HCT116 (cell line): ENCODE measurements around the gene MEIKIN. TPM values are rescaled to one million over a fixed set of nuclear protein-coding genes. Genes with fewer than 3 reads are reported as not detected.

Experiments used
- ATAC-seq: fragments of 200-7000 bp; cut with Tn5 transposase; 2 replicates; pipeline ENCODE4 v1.9.1; 2020; ENCODE audit warnings: mild to moderate bottlenecking, moderate library complexity
- BruUV-seq: library from RNA; stranded (reverse); fragments of 400-500 nt; replicated peaks from 2 replicates; lab custom pipeline; 2021; lab: Mats Ljungman, UMichigan
- CTCF ChIA-PET: fragments of 300-600 bp; sonication (Branson Sonifier 250); formaldehyde crosslinking; loops from one replicate; lab custom pipeline; 2021; ENCODE audit warnings: antibody characterized with exemption; lab: Charles Lee
- POLR2A ChIA-PET: fragments of 300-600, 350-600 bp; sonication (Branson Sonifier 250); formaldehyde crosslinking; loops from one replicate; lab custom pipeline; 2021; ENCODE audit warnings: antibody characterized with exemption; lab: Charles Lee
- RAD21 ChIA-PET, 2 experiments: fragments of 300-600 bp; sonication (Branson Sonifier 250); formaldehyde crosslinking; loops; one replicate each; lab custom pipeline; 2023; ENCODE audit warnings: low total read pairs in 2 of 2; ENCODE audit not compliant: uncharacterized antibody in 2 of 2, unreplicated experiment in 2 of 2, low non-redundant PET in 1 of 2; lab: Charles Lee
- DNase-seq: peaks from one replicate; pipeline ENCODE4 v3.0.0-alpha.2; 2010; ENCODE audit warnings: low read depth, low spot score
- H2AFZ ChIP-seq: fragments of 200-600 bp; shearing (Covaris generic), sonication (generic); 2 replicates; pipeline ENCODE4 v1.6.1; 2017; ENCODE audit warnings: low read depth, mixed run types, mixed read lengths, antibody characterized with exemption, low read length; ENCODE audit not compliant: poor library complexity, severe bottlenecking
- H3K27ac ChIP-seq: 2 replicates; pipeline ENCODE4 v1.5.1; 2012; ENCODE audit warnings: low read depth, low read length
- H3K27me3 ChIP-seq: fragments of 200-600 bp; sonication (generic); 2 replicates; pipeline ENCODE4 v1.6.1; 2016; ENCODE audit warnings: mixed run types, low read length, mixed read lengths; ENCODE audit not compliant: insufficient read depth
- H3K36me3 ChIP-seq, 2 experiments: fragments of 200-500 bp in 1 of 2; fragments of 200-600 bp in 1 of 2; sonication (Bioruptor generic) in 1 of 2; sonication (generic) in 1 of 2; 2 replicates each; pipeline versions ENCODE4 v1.5.1 to v1.6.1; 2014 to 2016; ENCODE audit warnings: low read length in 2 of 2, inconsistent platforms in 1 of 2, mixed read lengths in 1 of 2, mixed run types in 1 of 2; ENCODE audit not compliant: insufficient read depth in 2 of 2, control insufficient read depth in 1 of 2
- H3K4me1 ChIP-seq, 2 experiments: fragments of 200-600 bp in 1 of 2; sonication (generic) in 1 of 2; 2 replicates each; pipeline versions ENCODE4 v1.5.1 to v1.6.1; 2012 to 2017; ENCODE audit warnings: low read length in 2 of 2, inconsistent platforms in 1 of 2, mild to moderate bottlenecking in 1 of 2, mixed read lengths in 1 of 2, mixed run types in 1 of 2, moderate library complexity in 1 of 2; ENCODE audit not compliant: insufficient read depth in 2 of 2, control insufficient read depth in 1 of 2
- H3K4me2 ChIP-seq: fragments of 200-600 bp; sonication (generic); 2 replicates; pipeline ENCODE4 v1.6.1; 2017; ENCODE audit warnings: mixed run types, low read length, mixed read lengths
- H3K4me3 ChIP-seq, 2 experiments: fragments of 200-600 bp in 1 of 2; sonication (generic) in 1 of 2; replicated peaks in 1 of 2; 2 replicates each; pipeline ENCODE4 v1.5.1; 2011 to 2016; ENCODE audit warnings: low read length in 2 of 2, control low read depth in 1 of 2, low read depth in 1 of 2, mild to moderate bottlenecking in 1 of 2, mixed read lengths in 1 of 2, mixed run types in 1 of 2
- H3K79me2 ChIP-seq: fragments of 200-600 bp; sonication (generic); 2 replicates; pipeline ENCODE4 v1.6.1; 2017; ENCODE audit warnings: mild to moderate bottlenecking, mixed run types, low read length, moderate library complexity, mixed read lengths; ENCODE audit not compliant: insufficient read depth
- H3K9ac ChIP-seq: fragments of 200-600 bp; sonication (generic); 2 replicates; pipeline ENCODE4 v1.6.1; 2016; ENCODE audit warnings: low read length, mixed read lengths
- H3K9me2 ChIP-seq: fragments of 200-600 bp; sonication (generic), shearing (Covaris generic); 2 replicates; pipeline ENCODE4 v1.6.1; 2017; ENCODE audit warnings: mixed run types, mild to moderate bottlenecking, moderate library complexity; ENCODE audit not compliant: insufficient read depth
- H3K9me3 ChIP-seq, 2 experiments: fragments of 200-500 bp in 1 of 2; fragments of 200-600 bp in 1 of 2; sonication (Bioruptor generic) in 1 of 2; sonication (generic) in 1 of 2; 2 replicates each; pipeline ENCODE4 v1.6.1; 2014 to 2017; ENCODE audit warnings: low read length in 2 of 2, mixed read lengths in 2 of 2, inconsistent platforms in 1 of 2, low read depth in 1 of 2, mild to moderate bottlenecking in 1 of 2, mixed run types in 1 of 2, moderate library complexity in 1 of 2; ENCODE audit not compliant: control insufficient read depth in 1 of 2, insufficient read depth in 1 of 2
- H4K20me1 ChIP-seq: fragments of 200-600 bp; sonication (generic), shearing (Covaris generic); 2 replicates; pipeline ENCODE4 v1.6.1; 2017; ENCODE audit warnings: mixed run types, mild to moderate bottlenecking, moderate library complexity; ENCODE audit not compliant: insufficient read depth
- CBX3 ChIP-seq: IDR thresholded peaks from 2 replicates; pipeline ENCODE4 v1.6.1; 2012; ENCODE audit warnings: low read depth
- CEBPB ChIP-seq: IDR thresholded peaks from 2 replicates; pipeline ENCODE4 v1.6.1; 2012; ENCODE audit warnings: low read depth
- EGR1 ChIP-seq: IDR thresholded peaks from 2 replicates; pipeline ENCODE4 v1.6.1; 2012; ENCODE audit warnings: low read depth
- ELF1 ChIP-seq: IDR thresholded peaks from 2 replicates; pipeline ENCODE4 v1.6.1; 2012; ENCODE audit warnings: low read depth, borderline replicate concordance
- EZH2 ChIP-seq: fragments of 200-600 bp; sonication (generic); IDR thresholded peaks from 2 replicates; pipeline ENCODE4 v1.6.1; 2017; ENCODE audit warnings: antibody characterized with exemption, mixed run types
- EZH2phosphoT487 ChIP-seq: fragments of 200-600 bp; IDR thresholded peaks from 2 replicates; pipeline ENCODE4 v1.6.1; 2018; ENCODE audit warnings: antibody characterized with exemption, borderline replicate concordance
- JUND ChIP-seq: IDR thresholded peaks from 2 replicates; pipeline ENCODE4 v1.6.1; 2012
- POLR2A ChIP-seq: IDR thresholded peaks from 2 replicates; pipeline ENCODE4 v1.7.0; 2011; ENCODE audit warnings: borderline replicate concordance; ENCODE audit not compliant: insufficient read depth, insufficient read length; ENCODE audit errors: extremely low read depth
- SIN3A ChIP-seq: IDR thresholded peaks from 2 replicates; pipeline ENCODE4 v1.6.1; 2012; ENCODE audit warnings: low read depth
- TCF7L2 ChIP-seq: IDR thresholded peaks from 2 replicates; pipeline ENCODE4 v1.7.0; 2011; ENCODE audit warnings: borderline replicate concordance, inconsistent platforms; ENCODE audit not compliant: insufficient read depth, insufficient read length; ENCODE audit errors: extremely low read depth
- ZFX ChIP-seq: fragments of 450-650 bp; IDR thresholded peaks from 2 replicates; pipeline ENCODE4 v1.6.1; 2017
- ZNF274 ChIP-seq: fragments of 200-500 bp; sonication (Bioruptor generic); IDR thresholded peaks from 2 replicates; pipeline ENCODE4 v1.6.1; 2014; ENCODE audit warnings: mild to moderate bottlenecking, low read depth, low read length, inconsistent platforms
- intact Hi-C: fragments of 100-400 bp; cut with micrococcal nuclease; formaldehyde crosslinking; loops from 2 replicates; pipeline ENCODE4 v1.10.0; 2022
- total RNA-seq: library from RNA; stranded (reverse); gene quantifications from one replicate; pipeline ENCODE4 v1.2.1, GENCODE V29; 2021; ENCODE audit not compliant: unreplicated experiment
- TF ChIP-seq, protein P1 (sequence below): IDR thresholded peaks from 2 replicates; pipeline ENCODE4 v1.6.1; 2011; ENCODE audit warnings: mild to moderate bottlenecking, low read length, moderate library complexity; ENCODE audit not compliant: insufficient replicate concordance; ENCODE audit errors: extremely low read depth
- TF ChIP-seq, protein P2 (sequence below): IDR thresholded peaks from 2 replicates; pipeline ENCODE4 v1.6.1; 2012; ENCODE audit warnings: low read depth
- TF ChIP-seq, protein P3 (sequence below), 3 experiments: fragments of 200-600 bp in 1 of 3; sonication (generic) in 1 of 3; IDR thresholded peaks in 2 of 3; conservative IDR thresholded peaks in 1 of 3; 2 replicates each; pipeline ENCODE4 v1.5.1; 2012 to 2017; ENCODE audit warnings: low read depth in 2 of 3, low read length in 2 of 3, antibody characterized with exemption in 1 of 3, borderline replicate concordance in 1 of 3, control low read depth in 1 of 3, mild to moderate bottlenecking in 1 of 3, mixed read lengths in 1 of 3, mixed run types in 1 of 3, moderate library complexity in 1 of 3; ENCODE audit not compliant: insufficient read depth in 1 of 3
- TF ChIP-seq, protein P4 (sequence below): IDR thresholded peaks from 2 replicates; pipeline ENCODE4 v1.6.1; 2012
- TF ChIP-seq, protein P5 (sequence below): IDR thresholded peaks from 2 replicates; pipeline ENCODE4 v1.6.1; 2012

Gene MEIKIN
- total RNA-seq, 1 experiment from 2014 or later, result not detected

DNA sequence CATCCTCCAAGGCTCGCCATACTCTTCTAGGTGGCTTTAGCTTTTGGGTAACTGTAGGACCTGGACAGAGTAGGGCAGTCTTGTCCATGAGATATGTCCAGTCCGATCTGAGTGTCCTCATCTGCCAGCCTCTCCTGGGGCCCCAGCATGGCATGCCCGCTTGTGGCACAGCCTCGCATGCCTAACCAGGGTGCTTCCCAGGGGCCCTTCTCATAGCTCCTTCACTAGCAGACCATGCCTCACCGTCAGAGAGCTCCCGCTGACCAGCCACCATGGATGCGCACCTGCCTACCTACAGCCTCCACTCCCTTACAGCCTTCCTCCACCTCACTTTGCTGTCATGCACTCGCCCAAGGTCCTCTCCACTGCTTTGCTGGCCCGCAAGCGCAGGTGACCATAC is 88.1 kb downstream of the MEIKIN start:
- Histone ChIP-seq H4K20me1 (no peaks in the 10 kb centered on the region), H3K4me1 (no peaks in the 10 kb centered on the region), H3K27me3 (no peaks in the 10 kb centered on the region), H3K9ac (no peak overlapping the region), H3K36me3 (no peaks in the 10 kb centered on the region), H3K9me2 (no peaks in the 10 kb centered on the region), H3K4me3 (no peak overlapping the region), H2AFZ (no peak overlapping the region), H3K4me2 (no peak overlapping the region), H3K27ac (no peak overlapping the region), H3K79me2 (no peaks in the 10 kb centered on the region), H3K9me3 (no peaks in the 10 kb centered on the region)
- ATAC-seq (no peak), DNase-seq (no peak)
- BruUV-seq, result no TSS peak
- ChIA-PET CTCF (no interaction called here), POLR2A (no interaction called here), RAD21 (no interaction called here)
- intact Hi-C loops, result no loop called here
- TF ChIP-seq, protein P1, sequence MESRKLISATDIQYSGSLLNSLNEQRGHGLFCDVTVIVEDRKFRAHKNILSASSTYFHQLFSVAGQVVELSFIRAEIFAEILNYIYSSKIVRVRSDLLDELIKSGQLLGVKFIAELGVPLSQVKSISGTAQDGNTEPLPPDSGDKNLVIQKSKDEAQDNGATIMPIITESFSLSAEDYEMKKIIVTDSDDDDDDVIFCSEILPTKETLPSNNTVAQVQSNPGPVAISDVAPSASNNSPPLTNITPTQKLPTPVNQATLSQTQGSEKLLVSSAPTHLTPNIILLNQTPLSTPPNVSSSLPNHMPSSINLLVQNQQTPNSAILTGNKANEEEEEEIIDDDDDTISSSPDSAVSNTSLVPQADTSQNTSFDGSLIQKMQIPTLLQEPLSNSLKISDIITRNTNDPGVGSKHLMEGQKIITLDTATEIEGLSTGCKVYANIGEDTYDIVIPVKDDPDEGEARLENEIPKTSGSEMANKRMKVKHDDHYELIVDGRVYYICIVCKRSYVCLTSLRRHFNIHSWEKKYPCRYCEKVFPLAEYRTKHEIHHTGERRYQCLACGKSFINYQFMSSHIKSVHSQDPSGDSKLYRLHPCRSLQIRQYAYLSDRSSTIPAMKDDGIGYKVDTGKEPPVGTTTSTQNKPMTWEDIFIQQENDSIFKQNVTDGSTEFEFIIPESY, result no peak
- TF ChIP-seq, protein P2, sequence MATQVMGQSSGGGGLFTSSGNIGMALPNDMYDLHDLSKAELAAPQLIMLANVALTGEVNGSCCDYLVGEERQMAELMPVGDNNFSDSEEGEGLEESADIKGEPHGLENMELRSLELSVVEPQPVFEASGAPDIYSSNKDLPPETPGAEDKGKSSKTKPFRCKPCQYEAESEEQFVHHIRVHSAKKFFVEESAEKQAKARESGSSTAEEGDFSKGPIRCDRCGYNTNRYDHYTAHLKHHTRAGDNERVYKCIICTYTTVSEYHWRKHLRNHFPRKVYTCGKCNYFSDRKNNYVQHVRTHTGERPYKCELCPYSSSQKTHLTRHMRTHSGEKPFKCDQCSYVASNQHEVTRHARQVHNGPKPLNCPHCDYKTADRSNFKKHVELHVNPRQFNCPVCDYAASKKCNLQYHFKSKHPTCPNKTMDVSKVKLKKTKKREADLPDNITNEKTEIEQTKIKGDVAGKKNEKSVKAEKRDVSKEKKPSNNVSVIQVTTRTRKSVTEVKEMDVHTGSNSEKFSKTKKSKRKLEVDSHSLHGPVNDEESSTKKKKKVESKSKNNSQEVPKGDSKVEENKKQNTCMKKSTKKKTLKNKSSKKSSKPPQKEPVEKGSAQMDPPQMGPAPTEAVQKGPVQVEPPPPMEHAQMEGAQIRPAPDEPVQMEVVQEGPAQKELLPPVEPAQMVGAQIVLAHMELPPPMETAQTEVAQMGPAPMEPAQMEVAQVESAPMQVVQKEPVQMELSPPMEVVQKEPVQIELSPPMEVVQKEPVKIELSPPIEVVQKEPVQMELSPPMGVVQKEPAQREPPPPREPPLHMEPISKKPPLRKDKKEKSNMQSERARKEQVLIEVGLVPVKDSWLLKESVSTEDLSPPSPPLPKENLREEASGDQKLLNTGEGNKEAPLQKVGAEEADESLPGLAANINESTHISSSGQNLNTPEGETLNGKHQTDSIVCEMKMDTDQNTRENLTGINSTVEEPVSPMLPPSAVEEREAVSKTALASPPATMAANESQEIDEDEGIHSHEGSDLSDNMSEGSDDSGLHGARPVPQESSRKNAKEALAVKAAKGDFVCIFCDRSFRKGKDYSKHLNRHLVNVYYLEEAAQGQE, result no peak
- TF ChIP-seq CBX3, result no peak
- TF ChIP-seq, protein P3, sequence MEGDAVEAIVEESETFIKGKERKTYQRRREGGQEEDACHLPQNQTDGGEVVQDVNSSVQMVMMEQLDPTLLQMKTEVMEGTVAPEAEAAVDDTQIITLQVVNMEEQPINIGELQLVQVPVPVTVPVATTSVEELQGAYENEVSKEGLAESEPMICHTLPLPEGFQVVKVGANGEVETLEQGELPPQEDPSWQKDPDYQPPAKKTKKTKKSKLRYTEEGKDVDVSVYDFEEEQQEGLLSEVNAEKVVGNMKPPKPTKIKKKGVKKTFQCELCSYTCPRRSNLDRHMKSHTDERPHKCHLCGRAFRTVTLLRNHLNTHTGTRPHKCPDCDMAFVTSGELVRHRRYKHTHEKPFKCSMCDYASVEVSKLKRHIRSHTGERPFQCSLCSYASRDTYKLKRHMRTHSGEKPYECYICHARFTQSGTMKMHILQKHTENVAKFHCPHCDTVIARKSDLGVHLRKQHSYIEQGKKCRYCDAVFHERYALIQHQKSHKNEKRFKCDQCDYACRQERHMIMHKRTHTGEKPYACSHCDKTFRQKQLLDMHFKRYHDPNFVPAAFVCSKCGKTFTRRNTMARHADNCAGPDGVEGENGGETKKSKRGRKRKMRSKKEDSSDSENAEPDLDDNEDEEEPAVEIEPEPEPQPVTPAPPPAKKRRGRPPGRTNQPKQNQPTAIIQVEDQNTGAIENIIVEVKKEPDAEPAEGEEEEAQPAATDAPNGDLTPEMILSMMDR (IDR thresholded peaks at IDR 0.05 in 2 of 3, conservative IDR thresholded peaks at IDR 0.05 in 1 of 3; ENCODE audit: borderline replicate concordance in 1 of 3, insufficient read depth in 1 of 3, low read depth in 2 of 3, low read length in 2 of 3), result no peak
- TF ChIP-seq EZH2, result no peak
- TF ChIP-seq SIN3A, result no peak
- no peak for TF ChIP-seq POLR2A
- TF ChIP-seq EZH2phosphoT487, result no peak
- no peak for TF ChIP-seq EGR1
- TF ChIP-seq ZNF274, result no peak
- TF ChIP-seq, protein P4, sequence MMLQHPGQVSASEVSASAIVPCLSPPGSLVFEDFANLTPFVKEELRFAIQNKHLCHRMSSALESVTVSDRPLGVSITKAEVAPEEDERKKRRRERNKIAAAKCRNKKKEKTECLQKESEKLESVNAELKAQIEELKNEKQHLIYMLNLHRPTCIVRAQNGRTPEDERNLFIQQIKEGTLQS, result no peak
- no peak for TF ChIP-seq CEBPB
- TF ChIP-seq, protein P5, sequence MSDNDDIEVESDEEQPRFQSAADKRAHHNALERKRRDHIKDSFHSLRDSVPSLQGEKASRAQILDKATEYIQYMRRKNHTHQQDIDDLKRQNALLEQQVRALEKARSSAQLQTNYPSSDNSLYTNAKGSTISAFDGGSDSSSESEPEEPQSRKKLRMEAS, result no peak
- TF ChIP-seq ZFX, result no peak
- no peak for TF ChIP-seq TCF7L2
- no peak for TF ChIP-seq ELF1
- no peak for TF ChIP-seq JUND
